ENCODE results near the gene ABHD17C.
A peak's percentile ranks its signal among the peaks of the same experiment; 100 is the strongest.

The ABHD17C gene

GRCh38 chr15:80769153-80769828 is 74.2 kb downstream of the ABHD17C start:
- DNase-seq (ENCODE audit: low read depth): no peak
- H3K4me3 ChIP-seq (ENCODE audit: low read depth, low read length): no peak overlapping the region
- no peak for TF ChIP-seq CTCF (conservative IDR thresholded peaks at IDR 0.05; ENCODE audit: low read depth, low read length)

DNA sequence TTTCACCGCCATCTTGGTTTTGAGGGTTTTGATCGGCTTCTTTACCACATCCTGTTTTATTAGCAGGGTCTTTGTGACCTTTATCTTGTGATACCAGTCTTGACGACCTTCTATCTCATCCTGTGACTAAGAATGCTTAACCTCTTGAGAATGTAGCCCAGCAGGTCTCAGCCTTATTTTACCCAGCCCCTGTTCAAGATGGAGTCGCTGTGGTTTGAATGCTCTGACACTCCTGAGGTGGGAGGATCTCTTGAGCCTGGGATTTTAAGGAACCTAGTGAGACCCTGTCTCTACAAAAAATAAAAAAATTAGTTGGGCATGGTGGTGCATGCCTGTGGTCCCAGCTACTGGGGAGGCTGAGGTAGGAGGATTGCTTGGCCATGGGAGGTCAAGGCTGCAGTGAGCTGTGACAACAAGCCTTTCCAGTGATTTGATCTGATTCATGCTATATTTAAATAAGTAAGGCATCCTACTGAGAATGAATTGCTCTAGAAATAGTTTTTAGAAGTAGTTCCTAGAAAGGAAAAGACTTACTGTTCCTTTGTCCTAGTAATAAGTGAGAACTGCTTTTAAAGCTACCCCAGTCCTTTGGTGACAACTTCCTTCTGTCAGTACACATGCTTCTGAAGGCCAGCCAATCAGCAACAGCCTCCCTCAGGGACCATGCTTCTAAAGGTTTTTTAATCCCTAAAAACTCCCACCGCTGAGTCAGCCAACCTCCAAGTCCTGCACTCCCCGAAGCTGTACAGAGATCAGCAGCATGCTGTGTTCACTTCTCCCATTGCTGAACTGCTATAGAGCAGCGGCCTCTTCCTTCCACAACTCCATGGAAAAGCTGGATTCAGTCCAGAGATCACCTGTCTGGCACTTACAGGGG is 75.0 kb downstream of the ABHD17C start:
- peak; percentile 74 for DNase-seq (ENCODE audit: low read depth)
- H3K4me3 ChIP-seq (ENCODE audit: low read depth, low read length): no peak overlapping the region
- TF ChIP-seq CTCF (conservative IDR thresholded peaks at IDR 0.05; ENCODE audit: low read depth, low read length): no peak

DNA sequence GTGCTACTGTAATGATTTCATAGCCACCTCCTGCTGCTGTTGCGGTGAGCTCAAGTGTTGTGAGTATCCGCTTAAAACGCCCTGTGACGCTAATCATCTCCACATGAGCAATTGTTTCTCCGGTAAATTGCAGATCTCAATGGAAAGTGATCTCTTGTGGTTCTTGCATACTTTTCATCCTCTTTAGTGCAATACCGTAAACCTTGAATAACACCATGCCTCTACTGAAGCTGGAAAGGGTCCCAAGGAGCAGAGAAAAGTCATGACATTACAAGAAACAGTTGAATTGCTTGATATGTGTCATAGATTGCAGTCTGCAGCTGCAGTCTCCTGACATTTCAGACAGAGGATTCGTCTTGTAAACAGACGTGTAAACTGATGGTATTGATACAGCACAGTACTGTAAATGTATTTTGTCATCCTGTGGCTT is 78.0 kb downstream of the ABHD17C start:
- no peak overlapping the region for H3K4me3 ChIP-seq (ENCODE audit: low read depth, low read length)
- peak; percentile 98 for DNase-seq (ENCODE audit: low read depth)
- no peak for TF ChIP-seq CTCF (conservative IDR thresholded peaks at IDR 0.05; ENCODE audit: low read depth, low read length)

DNA sequence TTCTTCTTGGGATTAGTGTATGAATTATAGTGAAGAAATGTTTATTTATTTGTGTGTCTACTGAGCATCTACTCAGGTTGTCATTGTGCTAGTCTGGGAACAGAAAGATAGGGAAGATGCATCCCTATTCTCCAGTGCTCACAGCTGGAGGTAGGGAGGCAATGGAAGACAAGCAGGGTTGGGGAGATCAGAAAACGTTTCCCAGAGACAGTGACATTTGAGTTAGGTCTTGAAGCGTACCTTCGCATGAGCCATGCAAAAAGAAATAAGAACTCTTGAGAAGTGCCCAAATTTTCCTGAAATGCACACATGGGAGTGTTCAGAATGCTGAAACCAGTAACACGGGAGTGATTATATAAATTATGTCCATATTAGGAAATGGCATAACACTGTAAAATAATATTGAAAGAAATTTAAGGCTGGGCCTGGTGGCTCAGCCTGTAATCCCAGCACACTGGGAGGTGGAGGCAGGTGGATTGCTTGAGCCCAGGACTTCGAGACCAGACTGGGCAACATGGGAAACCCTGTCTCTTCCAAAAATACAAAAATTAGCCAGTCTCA is 78.8 kb downstream of the ABHD17C start:
- no peak overlapping the region for H3K4me3 ChIP-seq (ENCODE audit: low read depth, low read length)
- TF ChIP-seq CTCF (conservative IDR thresholded peaks at IDR 0.05; ENCODE audit: low read depth, low read length): no peak
- peak; percentile 33 for DNase-seq (ENCODE audit: low read depth)

DNA sequence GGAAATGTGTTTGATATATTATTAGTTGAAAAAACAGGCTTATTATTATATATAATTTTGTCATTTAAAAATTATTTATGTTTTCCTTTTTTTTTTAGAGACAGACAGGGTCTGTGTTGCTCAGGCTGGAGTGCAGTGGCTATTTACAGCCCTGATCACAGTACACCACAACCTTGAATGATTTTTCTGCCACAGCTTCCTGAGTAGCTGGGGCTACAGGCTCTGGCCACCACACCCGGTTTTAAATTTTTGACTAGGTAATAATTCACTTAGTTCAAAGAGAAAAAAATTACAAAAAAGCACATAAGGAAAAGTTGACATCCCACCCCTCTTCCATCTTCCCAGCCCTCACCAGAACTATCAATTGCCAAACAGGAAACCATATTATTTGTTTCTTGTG is 79.4 kb downstream of the ABHD17C start:
- H3K4me3 ChIP-seq (ENCODE audit: low read depth, low read length): no peak overlapping the region
- TF ChIP-seq CTCF (conservative IDR thresholded peaks at IDR 0.05; ENCODE audit: low read depth, low read length): no peak
- DNase-seq (ENCODE audit: low read depth): peak; percentile 8

DNA sequence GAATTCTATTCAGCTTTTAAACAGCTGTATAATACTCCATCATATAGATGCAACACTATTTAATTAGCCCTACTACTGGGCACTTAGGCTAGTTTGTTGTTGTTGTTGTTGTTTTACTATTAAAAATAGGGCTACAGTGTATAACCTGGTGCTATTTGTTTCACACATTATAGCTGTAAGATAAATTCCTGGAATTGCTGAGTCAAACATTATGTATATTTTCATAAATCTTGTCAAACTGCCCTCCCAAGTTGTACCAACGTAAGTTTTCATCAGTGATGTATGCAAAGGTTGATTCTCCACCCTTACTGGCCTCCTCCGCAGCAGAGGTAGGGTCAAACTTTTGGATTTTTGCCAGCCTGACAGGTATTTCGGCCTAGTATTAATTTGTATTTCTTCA is 80.2 kb downstream of the ABHD17C start:
- no peak for TF ChIP-seq CTCF (conservative IDR thresholded peaks at IDR 0.05; ENCODE audit: low read depth, low read length)
- DNase-seq (ENCODE audit: low read depth): no peak
- no peak overlapping the region for H3K4me3 ChIP-seq (ENCODE audit: low read depth, low read length)

All from choroid plexus epithelial cell (primary cell).